ENCODE results near the gene ARSB. TPM values are rescaled to one million over a fixed set of nuclear protein-coding genes. Genes with fewer than 3 reads are reported as not detected.

Gene ARSB
- total RNA-seq, 1 experiment from 2014 or later, result 8.4 TPM

- DNase-seq, result no peak
- H3K9me3 ChIP-seq (ENCODE audit: insufficient read depth, low read depth), result no peaks in the 10 kb centered on the region
- H3K36me3 ChIP-seq (ENCODE audit: low read depth), result no peaks in the 10 kb centered on the region
- BruUV-seq (replicated peaks), result no TSS peak
- H3K27me3 ChIP-seq (ENCODE audit: insufficient read depth, low read depth), result no peaks in the 10 kb centered on the region
- TF ChIP-seq CTCF (conservative IDR thresholded peaks at IDR 0.05), result no peak
- H2AFZ ChIP-seq, result no peak overlapping the region
- peaks cover 13% of the 10 kb centered on the region for H3K4me1 ChIP-seq (replicated peaks; ENCODE audit: insufficient read depth)
- peaks cover 14% of the 10 kb centered on the region for H3F3A ChIP-seq (ENCODE audit: insufficient read depth, low read depth)
- no peaks in the 10 kb centered on the region for H3K79me2 ChIP-seq (ENCODE audit: low read depth)
- H4K20me1 ChIP-seq (ENCODE audit: insufficient read depth), result no peaks in the 10 kb centered on the region
- ChIA-PET CTCF (no interaction called here), POLR2A (ENCODE audit: unreplicated experiment) (no interaction called here)
- H3K9me2 ChIP-seq (ENCODE audit: insufficient read depth), result no peaks in the 10 kb centered on the region
- no peak overlapping the region for H3K27ac ChIP-seq
- intact Hi-C loops (cut with micrococcal nuclease; ENCODE audit: unreplicated experiment), result loop anchor here (10.0 kb wide), 1 partner anchor 344 kb away; the partner anchor contains the start of gene LHFPL2
- no peak overlapping the region for H3K4me2 ChIP-seq
- H3K4me3 ChIP-seq, result no peak overlapping the region
These were observed 4.0 kb upstream of the ARSB start for GRCh38 chr5:78989080-78989479.

GRCh38 chr5:78985725-78986223 lies 664 bp upstream of the ARSB start:
- Histone ChIP-seq H3K9me3 (ENCODE audit: insufficient read depth, low read depth) (no peaks in the 10 kb centered on the region), H3K4me3 (peak overlapping the region; percentile 70), H3K27ac (no peak overlapping the region), H4K20me1 (ENCODE audit: insufficient read depth) (no peaks in the 10 kb centered on the region), H3K79me2 (ENCODE audit: low read depth) (peaks cover 13% of the 10 kb centered on the region), H3K9me2 (ENCODE audit: insufficient read depth) (no peaks in the 10 kb centered on the region), H3K4me2 (peak overlapping the region; percentile 87), H3F3A (ENCODE audit: insufficient read depth, low read depth) (peaks cover 26% of the 10 kb centered on the region), H3K36me3 (ENCODE audit: low read depth) (no peaks in the 10 kb centered on the region), H3K27me3 (ENCODE audit: insufficient read depth, low read depth) (no peaks in the 10 kb centered on the region), H3K4me1 (replicated peaks; ENCODE audit: insufficient read depth) (peaks cover 30% of the 10 kb centered on the region), H2AFZ (peak overlapping the region; percentile 88)
- POLR2A ChIA-PET (ENCODE audit: unreplicated experiment), result interaction anchor here (0.6 kb wide), 2 partner anchors 830 to 1550 kb away, joined by 3 to 4 read pairs; no protein-coding TSS in a partner anchor
- TF ChIP-seq CTCF (conservative IDR thresholded peaks at IDR 0.05) (no peak), EZH2 (IDR thresholded peaks at IDR 0.05; ENCODE audit: low read depth) (no peak)
- CTCF ChIA-PET, result no interaction called here
- peak in 1 of 2 experiments; percentile 4 for DNase-seq
- no TSS peak for BruUV-seq (replicated peaks)
- intact Hi-C loops (cut with micrococcal nuclease; ENCODE audit: unreplicated experiment), result loop anchor here (10.0 kb wide), 1 partner anchor 341 kb away; the partner anchor contains the start of gene LHFPL2

GRCh38 chr5:78984439-78985115 lies 533 bp downstream of the ARSB start:
- ChIA-PET POLR2A (ENCODE audit: unreplicated experiment) (interaction anchor here (0.6 kb wide), 1 partner anchor 817 kb away, joined by 4 read pairs; no protein-coding TSS in a partner anchor), CTCF (interaction anchor here (0.6 to 1.3 kb wide), 3 partner anchors 37 to 1873 kb away, joined by 3 to 4 read pairs (median 3); no protein-coding TSS in a partner anchor)
- H3K9me3 ChIP-seq (ENCODE audit: insufficient read depth, low read depth), result no peaks in the 10 kb centered on the region
- peaks cover 13% of the 10 kb centered on the region for H3K79me2 ChIP-seq (ENCODE audit: low read depth)
- BruUV-seq (replicated peaks), result no TSS peak
- peak overlapping the region; percentile 70 for H3K4me3 ChIP-seq
- peaks cover 33% of the 10 kb centered on the region for H3F3A ChIP-seq (ENCODE audit: insufficient read depth, low read depth)
- H4K20me1 ChIP-seq (ENCODE audit: insufficient read depth), result no peaks in the 10 kb centered on the region
- peaks cover 41% of the 10 kb centered on the region for H3K4me1 ChIP-seq (replicated peaks; ENCODE audit: insufficient read depth)
- no peaks in the 10 kb centered on the region for H3K27me3 ChIP-seq (ENCODE audit: insufficient read depth, low read depth)
- peak overlapping the region; percentile 88 for H2AFZ ChIP-seq
- intact Hi-C loops (cut with micrococcal nuclease; ENCODE audit: unreplicated experiment), result loop anchor here (10.0 kb wide), 1 partner anchor 340 kb away; the partner anchor contains the start of gene LHFPL2
- H3K4me2 ChIP-seq, result peak overlapping the region; percentile 87
- TF ChIP-seq EZH2 (IDR thresholded peaks at IDR 0.05; ENCODE audit: low read depth), result no peak
- TF ChIP-seq CTCF (conservative IDR thresholded peaks at IDR 0.05), result no peak; the same call in 1 of the 2 replicates
- H3K36me3 ChIP-seq (ENCODE audit: low read depth), result no peaks in the 10 kb centered on the region
- no peaks in the 10 kb centered on the region for H3K9me2 ChIP-seq (ENCODE audit: insufficient read depth)
- DNase-seq, result peak; percentile 64 to 90
- H3K27ac ChIP-seq, result peak overlapping the region; percentile 48

Data from PC-9 (cell line).